ENCODE data around the gene PDE7B.
"Not testable (repeated sequence)": the region's sequence is repeated elsewhere in the genome, so short reads cannot be mapped to it uniquely, and the experiment has no call there.

Gene PDE7B

DNA sequence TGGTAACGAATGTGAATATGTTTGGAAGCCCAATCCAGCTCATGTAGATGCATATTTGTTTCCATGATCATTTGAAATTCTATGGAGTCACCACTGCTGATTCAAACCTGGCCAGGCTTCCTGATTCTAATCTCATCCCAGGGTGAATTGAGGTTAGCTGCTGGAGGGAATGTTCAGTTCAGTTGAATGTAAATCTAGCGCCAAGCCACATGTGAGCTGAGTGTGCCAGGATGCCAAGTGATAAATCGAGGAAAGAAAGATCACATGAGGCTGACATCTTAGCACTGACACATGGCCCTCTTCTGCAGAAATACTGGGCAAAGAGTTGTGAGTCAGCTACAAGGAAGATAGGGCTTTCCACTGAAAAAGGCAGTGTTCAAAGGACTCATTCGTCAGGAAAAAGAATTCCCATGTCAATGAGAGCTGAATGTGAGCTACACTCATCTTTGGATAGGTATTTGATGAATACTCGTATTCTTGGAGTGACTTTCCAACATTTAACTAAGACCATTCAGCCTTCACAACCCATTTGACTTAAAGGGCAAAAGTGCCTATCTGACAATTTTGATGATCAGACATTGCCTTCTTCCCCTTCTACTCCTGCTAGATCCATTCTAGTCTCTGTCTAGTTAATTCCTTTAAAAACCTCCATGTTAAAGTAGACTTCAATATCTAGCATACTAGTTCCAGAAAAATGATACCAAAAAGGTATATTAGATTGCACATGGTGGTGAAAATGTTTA is 226.5 kb downstream of the PDE7B start:
- intact Hi-C loops (cut with DNase I) = no loop called here
- DNase-seq = no peak

DNA sequence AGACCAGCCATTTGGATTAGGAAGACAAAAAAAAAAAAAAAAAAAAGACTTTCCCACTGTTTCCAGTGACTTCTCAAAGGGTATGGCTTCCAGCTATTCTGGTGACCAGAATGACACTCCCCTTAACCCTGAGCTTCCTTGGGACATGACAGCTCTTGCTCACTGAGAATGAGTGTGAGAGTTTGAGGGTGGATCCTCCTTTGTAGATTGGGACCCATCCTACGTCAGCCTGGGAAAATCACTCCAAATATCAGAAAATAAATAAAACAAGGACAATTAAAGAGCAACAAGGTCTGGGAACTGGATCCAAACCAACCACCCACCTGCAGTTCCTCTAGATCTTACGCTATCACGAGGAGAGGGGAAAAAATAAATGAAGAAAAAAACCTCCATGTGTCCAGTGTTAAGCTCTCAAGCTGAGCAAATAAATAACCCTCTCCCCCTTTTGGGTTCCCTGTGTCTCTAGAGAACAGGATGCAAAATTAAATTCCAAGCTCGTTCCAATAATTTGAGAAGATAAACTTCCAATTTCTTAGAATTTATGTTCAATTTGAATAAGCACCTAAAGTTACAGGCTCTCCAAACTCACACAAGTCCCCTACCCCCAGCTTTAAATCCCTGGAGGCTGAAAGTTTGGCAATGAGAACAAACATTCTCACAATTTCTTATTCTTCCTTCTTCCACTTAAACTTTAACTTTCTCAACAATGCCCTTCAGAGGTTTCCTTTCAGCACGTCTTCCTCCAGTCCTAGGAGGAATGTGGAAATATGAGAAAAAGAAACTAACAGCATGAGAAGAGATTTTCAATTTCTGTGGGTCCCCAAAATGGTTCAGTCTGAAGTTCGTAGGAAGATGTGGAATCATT is 228.4 kb downstream of the PDE7B start:
- intact Hi-C loops (cut with DNase I) = no loop called here
- DNase-seq = no peak

DNA sequence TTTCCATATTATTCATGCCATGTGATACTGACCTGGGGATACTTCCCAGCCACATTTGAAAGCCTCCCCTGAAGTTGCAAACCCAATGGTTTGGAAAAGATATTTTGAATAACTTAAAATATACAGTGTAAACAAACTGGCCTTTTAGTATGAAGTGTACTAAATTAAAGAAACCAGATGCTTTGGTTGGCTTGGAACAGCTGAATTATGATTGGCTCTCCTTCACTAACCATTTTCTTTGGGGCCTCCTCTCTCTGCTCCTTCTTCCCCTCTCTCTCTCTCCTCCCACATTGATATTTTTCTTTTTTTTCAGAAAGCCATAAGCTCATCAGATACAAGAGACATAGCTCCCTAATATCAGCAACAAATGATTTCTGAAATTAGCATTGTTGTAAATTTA is 232.0 kb downstream of the PDE7B start:
- intact Hi-C loops (cut with DNase I) = no loop called here
- DNase-seq = no peak

DNA sequence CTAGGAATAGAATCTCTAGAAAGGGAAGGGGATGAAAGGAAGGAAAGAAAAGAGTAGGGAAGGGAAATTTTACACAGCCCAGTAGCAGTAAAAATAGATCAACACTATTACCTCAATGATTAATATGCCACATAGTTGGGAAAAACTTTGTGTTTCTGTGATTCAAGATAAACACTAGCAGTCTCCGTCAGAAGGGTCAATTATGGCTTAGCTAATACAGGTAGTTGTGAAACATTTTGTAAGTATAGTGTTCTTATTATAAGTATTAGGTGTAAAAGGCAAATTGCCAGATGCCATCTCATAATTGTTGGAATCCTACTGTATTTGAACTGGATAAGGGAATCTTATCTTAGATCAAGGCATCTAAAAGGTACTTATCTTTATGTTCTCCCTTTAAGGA is 232.9 kb downstream of the PDE7B start:
- no peak for DNase-seq
- intact Hi-C loops (cut with DNase I) = no loop called here

DNA sequence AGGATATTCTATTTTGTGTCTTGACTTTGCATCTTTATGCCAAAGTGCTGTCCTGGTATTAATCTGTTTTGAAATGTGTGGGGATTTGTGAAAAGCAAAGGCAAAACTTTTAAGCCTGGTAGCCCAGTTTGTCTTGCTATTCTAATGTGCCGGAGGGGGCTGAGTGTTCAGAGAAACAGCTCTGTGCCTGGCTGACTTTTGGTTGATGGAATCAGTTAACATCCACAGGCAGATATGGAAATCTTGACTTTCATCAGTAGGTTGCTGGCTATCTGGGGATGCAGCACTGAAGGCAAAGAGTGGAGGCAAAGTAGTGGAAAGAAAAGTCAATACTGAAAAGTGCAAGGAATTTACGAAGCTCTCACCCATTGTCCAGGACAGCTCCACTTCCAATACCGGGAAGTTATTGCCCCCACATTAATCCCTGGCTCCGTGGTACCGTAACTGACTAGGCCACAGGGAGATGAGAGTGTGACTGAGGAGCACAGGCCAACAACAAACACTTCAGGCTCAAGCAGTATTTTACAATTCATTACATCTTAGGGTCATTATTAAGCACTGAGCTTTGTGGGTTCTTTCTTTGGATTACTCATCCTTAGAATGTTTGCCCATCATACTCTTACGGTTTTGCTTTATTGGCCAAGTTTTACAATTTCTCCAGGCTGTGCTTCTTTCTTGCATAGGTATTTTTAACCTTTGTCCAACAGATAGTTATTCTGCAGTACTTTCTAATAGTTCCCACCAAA is 234.0 kb downstream of the PDE7B start:
- intact Hi-C loops (cut with DNase I) = no loop called here

DNA sequence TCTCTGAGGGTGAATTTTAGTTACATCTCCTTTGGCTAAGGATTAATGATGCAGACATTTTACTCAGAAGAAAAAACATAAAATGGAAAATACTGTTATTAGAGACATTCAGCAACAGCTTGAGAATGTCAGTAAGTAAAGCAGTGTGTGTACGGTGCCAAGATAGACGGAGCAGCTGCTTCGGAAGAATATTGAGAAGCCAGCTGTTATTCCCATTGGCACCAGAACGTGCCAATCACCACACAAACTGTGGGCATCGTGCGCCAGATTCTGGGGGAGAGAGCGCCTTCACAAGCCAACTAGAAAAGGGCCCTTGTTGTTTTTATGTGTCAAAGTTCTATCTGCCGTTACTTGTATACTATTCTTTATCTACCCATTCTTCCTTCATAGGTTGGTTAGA is 235.2 kb downstream of the PDE7B start:
- intact Hi-C loops (cut with DNase I) = no loop called here
- DNase-seq = peak in 34 of 42 donors; percentile 11 to 66 (median 42)

More for the DNA sequence above, 234.0 kb downstream of the PDE7B start:
- DNase-seq = no peak

DNA sequence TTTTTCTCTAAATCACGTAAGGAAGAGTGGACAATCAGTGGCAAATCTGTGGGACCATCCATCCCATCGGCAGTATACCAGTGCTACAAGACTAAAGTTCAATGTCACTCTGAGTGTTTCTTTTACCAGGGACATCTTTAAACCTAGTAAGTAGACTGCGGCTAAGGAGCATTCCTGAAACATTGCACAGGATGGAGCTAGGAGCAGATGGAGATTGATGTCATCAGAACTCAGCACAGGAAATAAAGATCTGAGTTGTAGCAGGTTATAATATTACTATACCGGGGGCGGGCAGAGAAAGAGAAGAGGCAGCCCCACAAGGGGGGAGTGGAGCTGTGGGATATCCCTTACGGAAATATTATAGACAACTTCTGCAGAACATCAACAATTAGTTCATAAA is 236.5 kb downstream of the PDE7B start:
- intact Hi-C loops (cut with DNase I) = no loop called here
- no peak for DNase-seq

DNA sequence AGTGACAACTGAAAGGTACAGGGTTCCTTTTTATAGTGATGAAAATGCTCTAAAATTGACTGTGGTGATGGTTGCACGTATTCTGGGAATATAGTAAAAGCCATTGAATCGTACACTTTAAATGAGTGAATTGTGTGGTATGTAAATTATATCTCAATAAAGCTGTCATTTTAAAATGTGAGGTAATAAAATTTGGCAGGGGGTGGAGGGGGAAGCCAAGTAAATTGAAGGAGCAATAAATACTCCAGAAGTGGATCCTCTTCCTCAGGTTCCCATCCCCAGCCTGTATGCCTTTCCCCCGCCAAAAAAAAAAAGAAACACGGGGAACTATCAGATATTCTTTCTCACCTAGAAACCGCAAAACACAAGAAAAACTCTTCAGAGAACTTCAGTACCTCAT is 237.2 kb downstream of the PDE7B start:
- intact Hi-C loops (cut with DNase I) = no loop called here
- no peak for DNase-seq

DNA sequence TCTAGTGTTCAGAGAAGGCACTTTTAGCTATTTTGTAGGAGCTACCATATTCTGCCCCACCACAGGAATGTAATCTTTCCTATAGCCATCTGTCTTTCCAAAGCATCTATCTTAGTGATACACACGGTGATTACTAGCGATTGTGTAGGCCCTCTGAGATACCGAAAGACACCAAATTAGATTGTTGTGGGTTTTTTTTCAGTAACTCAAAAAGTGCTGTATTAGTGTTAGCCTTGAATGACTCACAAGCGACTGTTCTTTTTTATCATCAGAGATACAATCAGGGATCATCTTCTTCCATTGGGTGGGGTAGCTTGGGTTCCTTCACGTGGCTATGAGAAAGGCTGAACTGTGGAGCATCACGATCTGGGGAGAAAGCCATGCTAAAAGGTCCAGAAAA is 238.4 kb downstream of the PDE7B start:
- no peak for DNase-seq
- intact Hi-C loops (cut with DNase I) = no loop called here

DNA sequence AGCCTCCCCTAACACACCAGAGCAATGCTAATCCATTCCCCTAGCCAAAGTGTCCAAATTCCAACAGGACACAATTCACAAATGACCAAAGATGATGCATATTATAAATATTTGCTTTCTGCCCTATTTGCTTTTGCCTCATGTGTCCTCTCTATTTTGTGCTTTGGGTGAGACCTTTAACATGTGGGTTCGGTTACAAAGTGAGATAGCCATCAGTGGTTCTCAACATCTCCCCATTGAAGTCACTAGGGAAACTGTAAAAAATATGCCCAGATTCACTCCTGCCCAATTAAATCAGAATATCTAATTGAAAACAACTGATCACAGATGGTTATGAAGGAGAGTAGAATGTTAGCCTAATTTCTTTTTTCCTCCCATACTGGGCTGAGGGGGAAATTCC is 239.4 kb downstream of the PDE7B start:
- intact Hi-C loops (cut with DNase I) = no loop called here
- DNase-seq = no peak

DNA sequence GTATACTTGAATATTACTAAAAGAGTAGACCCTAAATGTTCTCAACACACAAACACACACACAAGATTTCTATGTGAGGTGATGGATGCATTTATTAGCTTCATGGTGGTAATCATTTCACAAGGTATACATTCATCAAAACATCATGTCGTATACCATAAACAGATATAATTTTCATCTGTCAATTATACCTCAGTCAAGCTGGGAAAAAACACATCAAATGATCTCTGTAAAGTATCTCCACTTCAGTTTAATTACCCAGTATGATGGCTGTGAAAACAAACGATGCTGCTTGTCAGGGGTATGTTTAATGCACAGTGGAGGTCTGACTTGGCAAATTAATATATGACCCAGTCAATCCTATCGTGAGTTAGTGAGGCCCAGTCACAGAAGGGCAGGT is 241.4 kb downstream of the PDE7B start:
- intact Hi-C loops (cut with DNase I) = no loop called here
- no peak for DNase-seq

DNA sequence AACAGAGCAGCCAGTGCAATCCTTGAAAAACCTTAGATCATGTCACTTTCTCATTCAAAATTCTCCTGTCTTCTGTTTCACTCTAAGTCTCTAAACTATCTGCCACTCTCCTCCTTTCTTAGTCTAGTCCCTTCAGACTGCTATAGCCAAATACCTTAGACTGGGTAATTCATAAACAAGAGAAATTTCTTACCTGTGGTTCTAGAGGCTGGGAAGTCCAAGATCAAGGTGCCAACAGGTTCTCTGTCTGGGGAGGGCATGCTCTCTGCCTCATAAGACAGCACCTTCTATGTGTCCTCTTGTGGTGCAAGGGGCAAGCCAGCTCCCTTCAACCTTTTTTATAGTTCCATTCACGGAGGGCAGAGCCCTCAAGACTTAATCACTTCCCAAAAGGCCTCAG is 242.3 kb downstream of the PDE7B start:
- no peak for DNase-seq
- intact Hi-C loops (cut with DNase I) = no loop called here

DNA sequence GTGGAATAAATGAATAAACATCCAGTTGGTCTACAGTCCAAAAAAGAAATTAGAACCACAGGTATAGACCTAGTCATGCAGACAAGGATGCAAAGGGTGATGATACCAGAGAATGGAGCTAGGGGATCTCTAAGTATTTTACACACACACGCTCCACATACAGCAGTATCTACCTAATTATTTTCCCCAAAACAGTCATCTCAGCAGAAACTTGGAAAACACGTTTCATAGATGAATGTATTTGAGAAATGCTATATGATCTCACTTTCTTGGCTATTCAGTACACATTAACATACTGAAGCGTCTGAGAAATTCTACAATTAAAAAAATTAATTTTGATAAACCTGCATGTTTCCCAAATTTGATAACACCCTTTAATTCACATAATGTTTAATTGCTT is 243.3 kb downstream of the PDE7B start:
- no peak for DNase-seq
- intact Hi-C loops (cut with DNase I) = no loop called here

DNA sequence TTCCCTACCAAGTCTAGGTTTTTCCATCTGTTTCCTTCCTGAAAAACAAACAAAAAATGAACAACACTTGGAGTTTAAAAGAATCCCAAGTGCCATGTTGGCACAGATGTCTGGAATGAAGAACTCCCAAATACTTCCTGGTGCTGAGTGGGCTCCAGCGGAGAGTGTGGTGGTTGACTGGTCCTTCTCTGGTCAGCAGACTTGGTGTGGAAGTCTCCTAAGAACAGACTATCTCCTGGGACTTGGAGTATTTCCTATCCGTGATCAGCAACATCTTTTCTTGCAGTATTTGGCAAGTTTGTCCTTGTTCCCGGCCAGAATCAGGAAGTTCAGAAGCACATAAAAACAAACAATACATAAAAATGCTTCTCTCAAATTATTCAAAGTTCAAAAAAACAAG is 244.5 kb downstream of the PDE7B start:
- DNase-seq = no peak
- intact Hi-C loops (cut with DNase I) = no loop called here

DNA sequence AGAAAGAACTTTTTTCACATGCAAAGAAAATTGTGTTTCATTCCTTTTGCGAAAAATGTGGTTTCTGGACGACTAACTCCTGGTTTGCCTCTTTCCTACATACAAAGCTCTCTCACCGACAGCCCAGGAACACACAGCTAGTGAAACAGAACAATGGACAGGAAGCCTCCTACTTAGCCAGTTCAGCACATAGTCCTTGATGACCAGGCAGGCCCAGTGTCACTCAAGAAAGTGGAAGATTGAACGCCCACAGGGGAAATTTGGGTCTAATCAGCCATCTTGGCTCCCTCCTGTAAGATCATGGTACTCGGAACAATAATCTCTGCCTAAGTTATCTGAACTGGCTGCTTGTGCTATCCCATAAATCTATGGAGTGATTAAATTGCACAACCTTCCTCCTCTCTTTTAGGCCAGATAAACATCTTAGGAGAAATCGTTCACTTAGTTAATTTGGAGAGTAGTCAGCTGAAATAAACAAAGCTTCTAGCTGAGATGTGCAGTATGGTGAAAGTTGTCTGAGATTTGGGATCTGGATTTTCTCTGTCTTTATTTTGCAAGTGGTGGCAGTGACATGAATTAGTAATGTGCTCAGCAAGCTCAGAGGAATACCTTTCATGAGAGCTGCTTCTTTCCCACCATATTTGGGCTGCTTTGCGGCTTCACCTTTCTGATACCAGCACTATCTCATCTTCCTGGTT is 251.6 kb downstream of the PDE7B start:
- no peak for DNase-seq
- intact Hi-C loops (cut with DNase I) = no loop called here

DNA sequence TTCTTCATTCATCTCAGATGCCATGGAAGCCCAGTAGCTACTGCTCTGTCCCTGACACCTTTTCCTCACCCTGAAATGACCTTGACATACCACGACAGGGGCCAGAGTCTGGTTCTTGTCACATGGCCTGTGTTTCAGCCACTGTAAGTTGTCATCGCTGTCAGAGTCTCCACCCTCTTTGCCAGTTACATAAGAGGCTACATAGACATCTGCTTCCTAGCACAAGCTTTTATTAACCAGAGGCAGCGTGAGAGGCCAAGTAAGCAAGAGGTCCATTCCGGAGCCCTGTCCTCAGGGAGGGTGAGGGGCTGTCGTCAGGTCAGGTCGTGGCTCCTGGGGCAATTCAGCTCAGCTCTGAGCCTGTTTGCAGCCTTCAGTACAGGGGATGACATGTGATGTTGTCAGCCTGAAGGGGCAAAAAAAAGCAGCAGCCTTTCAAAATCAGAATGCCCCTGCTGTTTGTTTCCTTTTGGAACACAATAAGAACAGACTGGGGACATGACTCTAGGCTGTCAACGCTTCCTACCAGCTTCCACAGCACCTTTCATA is 252.3 kb downstream of the PDE7B start:
- DNase-seq = peak in 36 of 42 donors; percentile 5 to 71 (median 36)
- intact Hi-C loops (cut with DNase I) = no loop called here

DNA sequence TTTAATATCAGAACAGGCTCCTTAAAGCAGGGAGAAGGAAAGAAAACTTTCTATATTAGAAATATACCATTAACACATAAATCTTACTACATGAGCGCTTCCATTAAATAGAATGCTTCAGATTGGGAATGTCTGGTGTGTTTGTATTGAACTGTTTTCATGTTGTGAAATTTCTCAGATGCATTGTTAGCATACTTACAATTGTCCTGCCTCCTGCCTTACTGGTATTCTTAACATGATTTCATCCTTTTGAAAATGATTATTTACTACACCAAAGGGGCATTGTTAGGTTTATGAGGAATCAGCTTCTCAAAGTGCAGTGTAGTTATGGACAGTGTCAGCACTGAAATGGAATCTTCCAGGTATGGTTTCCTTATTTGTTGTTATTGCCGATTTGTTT is 253.1 kb downstream of the PDE7B start:
- intact Hi-C loops (cut with DNase I) = no loop called here
- no peak for DNase-seq

DNA sequence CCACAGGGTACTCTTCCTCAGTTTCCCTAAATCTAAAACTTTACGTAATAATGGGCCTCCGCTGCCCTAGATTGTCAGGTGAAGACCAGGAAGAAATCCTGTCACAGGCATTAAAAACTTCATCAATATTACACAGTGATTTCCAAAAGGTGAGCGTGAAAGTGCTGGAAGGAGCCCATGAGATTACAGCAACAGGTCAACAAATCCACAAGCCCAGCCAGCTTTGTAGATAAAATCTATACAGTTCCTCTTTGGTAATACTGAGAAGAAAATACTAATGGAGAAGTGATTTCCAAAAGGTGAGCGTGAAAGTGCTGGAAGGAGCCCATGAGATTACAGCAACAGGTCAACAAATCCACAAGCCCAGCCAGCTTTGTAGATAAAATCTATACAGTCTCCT is 254.3 kb downstream of the PDE7B start:
- intact Hi-C loops (cut with DNase I) = not testable (repeated sequence)

DNA sequence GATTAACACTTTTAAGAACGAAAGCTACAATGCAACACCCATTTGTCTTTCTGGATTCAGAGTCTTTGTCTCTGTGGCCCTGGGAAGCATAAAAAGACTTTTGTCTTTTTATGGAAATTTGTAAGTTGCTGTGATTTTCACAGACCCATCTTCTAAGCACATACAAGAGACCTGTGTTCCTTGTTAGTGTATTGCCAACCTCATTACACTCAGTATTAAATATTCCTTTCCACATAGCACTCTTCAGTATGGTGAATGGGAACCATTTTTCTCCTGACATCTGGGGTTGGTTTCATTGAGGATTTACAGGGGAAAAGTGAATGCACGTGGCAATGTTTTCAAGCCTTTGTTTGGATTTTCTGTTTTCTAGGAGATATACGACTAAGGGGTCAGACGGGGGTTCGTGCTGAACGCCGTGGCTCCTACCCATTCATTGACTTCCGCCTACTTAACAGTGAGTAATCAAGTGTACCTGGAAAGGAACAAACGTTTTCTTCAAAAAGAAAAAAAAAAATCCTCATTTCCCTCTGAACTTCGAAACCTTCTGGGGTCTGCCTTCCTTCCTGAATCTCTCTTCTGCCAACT is 257.0 kb downstream of the PDE7B start:
- peak in 1 of 42 donors; percentile 34 for DNase-seq
- intact Hi-C loops (cut with DNase I) = no loop called here

More for the DNA sequence above, 254.3 kb downstream of the PDE7B start:
- DNase-seq = not testable (repeated sequence)

Measured in head of caudate nucleus (tissue), 42 donors.